Measurements from ENCODE around the gene XXYLT1.

XXYLT1 gene

DNA sequence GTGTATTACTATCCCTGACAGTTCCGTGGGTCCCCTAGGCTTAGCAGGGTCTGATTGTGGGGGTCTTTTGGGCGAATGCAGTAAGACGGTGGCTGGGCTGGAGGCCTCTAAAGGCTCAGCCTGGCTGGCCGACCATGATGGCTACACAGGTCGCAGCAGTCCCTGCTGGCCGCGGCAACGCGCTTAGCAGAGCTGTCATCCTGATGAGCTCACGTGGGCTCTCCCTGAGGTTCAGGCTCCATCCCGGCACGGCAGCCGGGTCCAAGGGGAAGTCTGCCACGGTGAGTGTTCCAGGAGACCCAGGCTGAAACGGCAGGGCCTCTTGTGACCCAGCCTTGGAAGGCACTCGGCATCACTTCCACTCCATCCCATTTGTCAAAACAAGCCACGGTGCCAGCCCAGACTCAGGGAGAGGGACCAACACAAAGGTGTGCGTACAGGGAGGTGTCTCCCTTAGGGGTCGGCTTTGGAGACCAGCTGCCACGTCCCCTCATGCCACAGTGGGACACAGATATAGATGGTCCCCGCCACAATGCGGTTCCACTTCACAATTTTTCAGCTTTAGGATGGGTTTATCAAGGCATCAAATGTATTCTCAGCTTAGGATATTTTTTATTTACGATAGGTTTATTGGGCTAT lies 101.8 kb downstream of the XXYLT1 start:
- no peak for DNase-seq (ENCODE audit: low read depth in 2 of 2)

DNA sequence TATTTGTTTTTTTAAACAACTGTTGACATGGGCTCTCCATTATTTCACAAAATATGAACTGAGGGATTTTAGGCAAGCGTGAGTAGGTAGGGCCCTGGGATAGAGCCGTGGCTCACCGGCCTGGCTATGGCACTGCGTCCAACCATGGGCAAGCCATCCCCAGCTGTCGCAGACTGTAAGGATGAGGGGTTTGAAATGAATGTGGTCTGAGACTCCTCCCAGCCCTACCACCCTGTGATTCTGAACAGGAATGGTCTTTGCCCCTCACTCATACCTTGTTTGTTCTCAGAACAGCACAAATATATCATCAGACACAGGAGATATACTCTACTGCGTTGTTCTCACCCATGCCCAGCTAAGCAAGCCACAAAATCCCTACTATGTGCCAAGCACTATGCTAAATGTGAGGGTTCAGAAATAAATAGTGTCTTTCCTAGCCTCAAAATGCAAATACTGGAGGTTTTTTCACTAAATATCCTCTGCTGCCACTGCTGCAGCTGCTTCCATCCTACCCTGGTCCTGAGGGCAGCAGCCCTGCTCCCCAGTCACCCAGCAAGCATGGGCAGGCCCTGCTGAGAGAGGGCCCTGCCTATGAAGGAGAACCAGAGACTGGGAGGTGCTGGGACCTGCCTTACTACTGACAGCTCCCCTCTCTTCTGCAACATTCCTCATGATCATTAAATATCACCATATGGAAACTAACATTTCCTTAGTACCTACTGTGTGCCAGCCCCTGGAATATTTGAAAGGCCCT lies 102.8 kb downstream of the XXYLT1 start:
- no peak for DNase-seq (ENCODE audit: low read depth in 2 of 2)

DNA sequence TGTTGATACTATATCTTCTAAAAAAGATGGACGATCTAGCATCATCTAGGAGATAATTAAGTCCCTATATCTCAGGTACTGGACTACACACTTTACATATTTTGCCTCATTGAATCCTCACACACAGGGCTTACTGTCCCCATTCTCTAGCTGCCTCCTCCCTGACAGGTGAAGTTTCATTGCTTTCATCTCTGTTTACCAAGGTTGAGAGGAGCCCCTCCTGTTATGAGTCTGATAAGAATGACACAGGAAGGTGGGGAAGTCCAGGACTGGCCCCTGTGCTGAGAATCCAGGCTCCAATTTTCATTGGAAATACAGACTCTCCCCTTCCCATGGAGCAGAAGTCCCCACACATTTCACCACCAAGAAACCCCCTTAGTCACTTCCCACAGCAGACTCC lies 105.2 kb downstream of the XXYLT1 start:
- DNase-seq (ENCODE audit: low read depth in 2 of 2): no peak

DNA sequence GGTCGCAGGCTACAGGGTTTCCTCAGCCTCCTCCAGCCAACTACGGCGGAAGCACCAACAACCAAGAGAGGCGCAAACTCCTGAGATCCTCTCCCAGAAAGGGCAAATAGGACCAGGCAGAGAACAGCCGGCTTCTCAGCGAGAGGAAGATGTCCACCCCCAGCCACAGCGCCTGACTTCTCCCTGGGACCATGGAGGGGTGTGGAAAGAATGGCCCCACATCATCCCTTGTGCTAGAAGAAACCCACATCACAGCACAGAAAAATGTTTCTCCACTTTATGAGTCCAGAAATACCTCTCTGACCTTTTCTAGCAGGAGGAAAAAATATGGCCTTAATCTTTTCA lies 105.7 kb downstream of the XXYLT1 start:
- DNase-seq (ENCODE audit: low read depth in 2 of 2): no peak

DNA sequence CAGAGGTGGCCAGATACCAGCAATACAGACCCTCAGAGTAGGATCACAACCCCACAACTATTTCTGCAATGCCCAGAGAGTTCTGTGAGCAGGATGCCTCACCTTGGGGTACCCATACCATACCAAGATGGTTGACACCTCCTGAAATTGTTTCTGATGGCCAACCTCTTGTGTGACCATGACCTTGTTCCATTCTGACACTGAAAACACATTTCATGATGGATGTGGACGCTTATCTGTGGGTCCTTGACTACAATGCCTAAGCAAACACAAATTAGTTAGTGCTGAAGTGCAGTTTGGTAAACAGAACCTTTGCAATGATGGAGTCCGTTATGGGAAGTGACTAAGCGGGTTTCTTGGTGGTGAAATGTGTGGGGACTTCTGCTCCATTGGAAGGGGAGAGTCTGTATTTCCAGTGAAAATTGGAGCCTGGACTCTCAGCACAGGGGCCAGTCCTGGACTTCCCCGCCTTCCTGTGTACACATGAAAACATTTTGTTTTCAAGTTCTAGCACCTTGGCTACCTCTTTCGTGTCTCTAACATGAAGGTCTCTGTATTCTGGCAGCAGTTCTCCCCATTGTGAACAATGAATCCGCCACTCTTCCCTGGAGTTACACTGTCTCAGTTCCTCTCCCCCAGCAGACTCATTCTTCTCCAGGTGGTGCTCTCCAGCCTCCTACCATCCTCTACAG lies 106.2 kb downstream of the XXYLT1 start:
- no peak for DNase-seq (ENCODE audit: low read depth in 2 of 2)

DNA sequence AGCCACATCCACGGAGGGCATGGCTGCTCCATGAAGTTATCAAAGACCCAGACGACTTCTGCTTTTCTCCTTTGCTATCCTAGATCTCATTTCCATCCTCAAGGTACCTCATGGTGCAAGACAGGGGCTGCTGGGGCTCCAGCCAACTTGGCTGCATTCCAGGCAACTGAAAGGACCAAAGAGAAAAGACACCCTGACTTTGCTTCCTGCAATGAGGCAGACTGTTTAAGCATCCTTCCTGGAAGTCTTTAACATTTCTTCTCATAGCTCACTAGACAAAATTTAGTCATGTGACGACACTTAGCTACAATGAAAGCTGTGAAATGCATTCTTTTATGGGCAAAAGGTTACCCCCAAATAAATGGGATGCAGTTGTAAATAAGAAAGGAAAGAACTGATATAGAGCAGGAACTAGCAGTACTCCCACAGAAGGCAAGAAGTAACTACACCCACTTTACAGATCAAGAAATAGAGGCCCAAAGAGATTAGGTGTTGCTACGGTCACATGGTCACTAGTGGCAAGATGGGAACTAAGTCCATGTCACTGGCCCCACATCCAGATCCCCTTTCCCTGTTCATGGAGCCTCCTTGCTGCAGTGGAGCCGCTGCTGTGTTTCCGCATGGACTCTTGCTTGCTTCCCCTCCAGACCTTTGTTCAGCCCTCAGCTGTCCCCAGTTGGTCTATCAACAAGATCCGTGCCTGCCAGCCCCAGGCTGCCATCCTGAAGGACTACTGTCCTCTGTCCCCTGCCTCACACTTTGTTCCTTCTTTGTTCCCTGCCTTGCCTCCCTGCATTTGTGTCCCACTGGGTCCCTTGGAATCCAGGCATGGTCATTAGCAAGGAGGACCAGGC lies 107.0 kb downstream of the XXYLT1 start:
- no peak for DNase-seq (ENCODE audit: low read depth in 2 of 2)

DNA sequence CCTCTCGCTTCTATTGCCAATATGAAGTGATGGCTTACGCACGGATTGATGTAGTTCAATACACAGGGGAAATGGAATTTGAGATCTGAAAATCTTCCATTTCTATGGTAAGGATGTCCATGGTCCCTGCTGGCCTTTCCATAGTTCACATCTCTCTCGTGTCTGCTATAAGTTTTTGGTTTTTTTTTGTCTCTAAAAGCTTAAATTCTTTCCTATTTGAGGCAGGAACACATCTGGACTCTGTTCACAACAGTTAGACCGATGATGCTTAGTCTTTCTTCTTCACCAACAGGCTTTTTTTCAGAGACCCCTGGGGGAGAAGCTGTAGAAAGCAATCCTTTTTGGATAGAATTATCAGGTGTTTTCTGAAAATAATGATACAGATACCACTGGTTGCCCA lies 108.1 kb downstream of the XXYLT1 start:
- no peak for DNase-seq (ENCODE audit: low read depth in 2 of 2)

DNA sequence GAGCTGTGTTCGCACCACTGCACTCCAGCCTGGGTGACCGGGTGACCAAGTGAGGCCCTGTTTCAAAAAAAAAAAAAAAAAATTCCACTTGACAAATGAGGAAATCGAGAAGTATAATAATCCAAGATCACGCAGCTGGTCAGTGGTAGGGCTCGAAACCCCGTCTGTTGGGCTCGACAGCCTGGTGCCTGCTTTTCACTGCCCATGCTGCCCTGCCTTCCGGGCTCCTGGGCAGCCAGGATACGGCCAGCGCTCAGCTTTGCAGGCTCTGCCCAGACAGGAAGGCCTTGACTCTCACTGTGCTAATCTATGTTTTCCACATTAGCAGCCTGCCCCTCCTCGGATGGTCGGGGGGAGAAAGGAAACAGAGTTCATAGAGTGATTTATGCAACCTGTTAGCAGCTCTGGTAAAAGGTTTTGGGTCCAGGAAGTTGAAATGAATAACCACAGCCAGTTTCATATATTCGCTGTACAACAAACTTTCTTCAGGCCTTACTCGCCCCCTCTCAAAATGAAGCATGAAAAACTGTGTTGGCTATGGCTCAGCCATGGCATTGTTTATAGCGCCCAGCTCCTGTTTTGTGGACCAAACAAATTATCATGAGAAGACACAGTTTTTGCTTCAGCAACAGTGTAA lies 108.8 kb downstream of the XXYLT1 start:
- DNase-seq (ENCODE audit: low read depth in 2 of 2): no peak

DNA sequence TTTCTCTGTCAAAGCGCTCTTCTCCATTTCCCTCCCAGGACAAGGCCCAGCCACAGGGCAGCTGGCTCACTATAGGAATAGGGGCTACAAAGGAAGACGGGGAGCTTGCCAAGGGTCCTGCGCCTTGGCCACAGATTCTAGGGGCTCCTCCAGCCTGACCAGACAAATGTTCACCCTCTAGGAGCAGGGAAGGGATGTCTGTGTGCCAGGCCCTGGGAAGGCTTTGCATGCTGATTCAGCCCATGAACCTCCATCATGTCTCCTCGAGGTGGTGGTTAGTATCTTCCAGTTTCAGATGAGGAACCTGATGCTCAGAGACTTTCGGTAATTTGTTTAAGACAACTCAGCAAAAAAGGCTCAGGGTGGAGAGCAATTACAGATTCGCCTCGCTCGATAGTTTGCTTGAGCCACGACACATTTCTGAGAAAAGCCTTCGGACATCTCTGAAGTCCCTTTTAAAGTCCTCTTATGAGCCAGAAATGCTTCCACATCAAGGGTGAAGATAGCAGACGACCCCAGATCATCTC lies 110.0 kb downstream of the XXYLT1 start:
- no peak for DNase-seq (ENCODE audit: low read depth in 2 of 2)

DNA sequence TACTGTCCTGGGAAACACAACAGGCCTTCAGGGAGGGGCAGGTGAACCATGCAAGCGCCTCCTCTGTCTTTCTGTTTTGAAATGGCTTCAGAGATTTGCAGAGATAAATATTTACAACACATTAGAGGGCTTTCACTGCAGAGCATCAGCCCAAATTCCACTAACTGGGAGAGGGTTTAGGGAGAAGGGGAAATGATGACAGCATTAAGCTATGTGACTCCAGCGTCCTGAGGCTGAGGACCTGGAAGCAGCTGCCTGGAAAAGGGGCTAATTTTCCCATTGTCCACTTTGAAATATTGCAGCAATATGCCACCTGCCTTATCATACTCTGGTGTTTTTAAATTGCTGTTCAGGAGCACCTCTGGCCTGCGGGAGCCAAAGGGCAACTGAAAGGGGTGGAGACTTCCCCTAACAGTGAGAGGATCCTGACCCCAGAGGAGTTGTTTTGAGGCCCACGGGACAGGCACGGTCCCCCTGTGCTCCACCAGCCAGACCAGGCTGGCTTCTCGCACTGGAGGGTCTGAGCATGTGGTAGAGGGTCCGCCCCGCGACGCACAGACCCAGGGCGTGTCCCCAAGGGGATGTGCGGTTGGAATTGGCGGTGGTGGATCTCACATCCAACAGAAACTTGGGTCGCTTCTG lies 110.6 kb downstream of the XXYLT1 start:
- DNase-seq (ENCODE audit: low read depth in 2 of 2): no peak

DNA sequence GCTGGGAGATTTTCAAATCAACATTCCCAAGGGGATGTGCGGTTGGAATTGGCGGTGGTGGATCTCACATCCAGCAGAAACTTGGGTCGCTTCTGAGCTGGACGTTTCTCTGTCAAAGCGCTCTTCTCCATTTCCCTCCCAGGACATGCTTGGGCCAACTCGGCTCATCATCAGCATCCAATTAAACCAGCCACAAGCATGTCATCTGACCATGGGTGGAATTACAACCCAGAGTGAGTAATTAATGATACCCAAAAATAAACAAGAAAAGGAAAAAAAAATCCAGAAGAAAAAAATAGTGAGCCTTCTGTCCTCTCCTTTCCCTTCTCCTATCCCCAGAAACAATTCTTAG lies 111.2 kb downstream of the XXYLT1 start:
- no peak for DNase-seq (ENCODE audit: low read depth in 2 of 2)

DNA sequence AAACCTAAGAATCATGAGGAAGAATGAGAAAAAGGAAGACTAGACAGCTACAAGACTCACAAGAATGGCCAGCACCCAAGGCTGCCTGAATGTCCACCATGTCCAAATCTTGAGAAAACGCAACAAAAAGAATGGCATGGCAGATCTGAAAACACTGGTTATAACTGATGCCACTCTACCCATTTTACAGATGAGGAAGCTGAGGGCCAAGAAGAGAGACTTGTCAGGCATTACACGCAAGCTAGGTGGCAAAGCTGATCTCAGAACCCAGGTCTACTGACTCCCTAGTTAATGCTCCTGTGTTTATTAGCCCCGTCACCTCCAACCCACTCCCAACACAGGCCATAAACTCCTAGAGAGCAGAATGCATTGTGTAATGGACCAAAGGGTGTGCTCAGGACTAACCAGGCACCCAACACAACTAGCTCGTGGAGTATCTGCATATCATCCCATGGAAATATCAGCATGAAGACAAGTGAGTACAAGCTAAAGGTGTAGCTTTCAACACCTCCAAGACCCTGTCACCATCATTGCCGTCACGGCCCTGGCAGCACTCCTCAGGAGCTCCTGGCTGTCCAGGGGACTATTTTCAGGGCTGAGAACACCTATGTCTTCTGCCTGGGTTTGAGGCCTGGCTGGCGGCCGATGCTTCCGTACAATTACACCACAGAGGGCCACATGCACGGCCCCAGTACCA lies 111.7 kb downstream of the XXYLT1 start:
- DNase-seq (ENCODE audit: low read depth in 2 of 2): no peak

DNA sequence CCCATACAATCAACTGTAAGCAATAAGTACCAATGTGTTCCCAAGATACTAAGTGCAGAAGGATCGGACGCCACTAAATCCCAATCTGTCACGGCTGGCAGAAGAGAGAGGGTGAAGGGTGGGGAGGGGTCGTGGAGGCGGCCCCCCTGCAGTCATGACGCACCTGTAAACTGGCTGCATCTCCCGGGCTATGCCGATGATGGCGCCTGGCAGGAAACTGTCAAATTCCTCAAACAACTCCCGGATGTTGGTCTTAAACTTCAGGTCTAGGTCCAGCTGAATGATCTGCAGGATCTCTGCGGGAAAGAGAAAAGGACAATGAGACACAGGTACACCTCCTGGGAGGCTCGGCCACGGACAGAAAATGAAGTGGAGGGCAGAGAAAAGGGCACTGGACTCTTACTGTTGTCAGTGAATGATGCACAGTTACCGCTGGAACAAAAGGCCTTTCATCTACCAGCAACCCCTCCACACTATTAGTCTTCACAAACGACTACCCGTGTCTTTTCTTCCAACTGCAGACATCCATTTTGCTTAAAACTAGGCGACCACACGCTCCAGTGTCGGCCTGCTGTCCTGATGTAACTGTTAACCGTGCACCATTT lies 114.6 kb downstream of the XXYLT1 start:
- DNase-seq (ENCODE audit: low read depth in 2 of 2): no peak

DNA sequence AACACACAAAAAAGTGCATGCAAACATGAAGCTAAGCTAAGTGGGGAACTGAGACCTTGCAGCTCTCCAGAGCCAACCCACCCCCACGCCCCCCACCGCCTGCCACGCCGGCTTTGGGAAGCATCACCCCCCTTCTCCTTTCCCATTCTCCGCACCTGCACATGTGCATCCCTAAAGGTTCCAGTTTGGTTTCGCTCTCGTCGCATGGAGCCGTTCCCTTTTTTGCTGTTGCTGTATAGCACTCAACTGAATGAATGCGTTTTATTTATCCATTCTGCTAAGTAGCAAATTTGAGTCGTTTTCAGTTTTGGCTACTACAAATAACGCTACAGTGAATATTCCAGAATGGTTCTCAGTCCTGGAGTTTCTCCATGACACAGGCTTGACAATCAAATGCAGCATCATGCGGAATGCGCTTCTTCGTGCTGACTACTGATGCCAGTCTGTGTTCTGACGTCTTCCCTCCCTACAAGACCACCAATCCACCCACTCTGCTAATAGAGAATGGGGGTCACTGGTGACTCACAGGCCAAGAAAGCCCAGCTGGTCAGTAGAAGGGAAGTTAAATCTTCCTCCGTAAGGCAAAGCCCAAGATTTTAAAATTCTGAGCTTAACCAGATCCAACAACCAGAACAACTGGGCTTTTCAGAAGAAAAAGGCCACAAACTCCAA lies 115.3 kb downstream of the XXYLT1 start:
- DNase-seq (ENCODE audit: low read depth in 2 of 2): no peak

DNA sequence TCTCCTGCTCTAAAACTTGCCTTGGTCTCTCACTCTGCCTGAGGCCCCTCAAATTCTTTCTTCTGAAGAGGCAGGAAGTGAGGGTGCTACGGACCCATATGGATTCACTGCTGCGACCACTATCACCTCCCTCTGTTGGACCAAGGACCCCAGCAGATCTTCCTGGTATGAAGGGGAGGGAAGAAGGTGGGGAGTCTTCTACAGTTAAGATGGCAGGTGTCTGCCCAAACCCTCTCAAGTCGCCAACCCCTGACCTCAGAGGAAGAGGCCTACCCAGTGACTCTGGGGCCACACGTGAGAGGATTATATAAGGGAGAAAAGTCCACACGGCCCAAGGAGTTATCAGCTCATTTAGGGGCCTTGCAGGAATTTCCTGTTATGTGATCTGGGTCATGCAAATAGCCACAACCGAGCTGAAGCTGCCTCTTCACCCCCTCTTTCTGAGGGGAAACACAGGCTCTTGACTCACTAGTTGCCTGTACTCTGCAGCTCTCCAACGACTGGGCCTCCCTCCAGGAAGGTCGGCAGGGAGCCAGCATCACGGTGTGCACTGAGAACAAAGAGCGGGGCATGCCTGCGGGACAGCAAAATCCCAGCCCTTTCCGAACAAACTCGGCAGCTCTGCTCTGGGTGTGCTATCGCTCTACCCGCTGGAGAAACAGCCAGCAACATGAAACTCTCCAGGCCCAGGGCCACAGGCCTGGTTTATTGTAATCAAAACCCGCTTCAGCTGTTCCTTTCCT lies 116.0 kb downstream of the XXYLT1 start:
- no peak for DNase-seq (ENCODE audit: low read depth in 2 of 2)

DNA sequence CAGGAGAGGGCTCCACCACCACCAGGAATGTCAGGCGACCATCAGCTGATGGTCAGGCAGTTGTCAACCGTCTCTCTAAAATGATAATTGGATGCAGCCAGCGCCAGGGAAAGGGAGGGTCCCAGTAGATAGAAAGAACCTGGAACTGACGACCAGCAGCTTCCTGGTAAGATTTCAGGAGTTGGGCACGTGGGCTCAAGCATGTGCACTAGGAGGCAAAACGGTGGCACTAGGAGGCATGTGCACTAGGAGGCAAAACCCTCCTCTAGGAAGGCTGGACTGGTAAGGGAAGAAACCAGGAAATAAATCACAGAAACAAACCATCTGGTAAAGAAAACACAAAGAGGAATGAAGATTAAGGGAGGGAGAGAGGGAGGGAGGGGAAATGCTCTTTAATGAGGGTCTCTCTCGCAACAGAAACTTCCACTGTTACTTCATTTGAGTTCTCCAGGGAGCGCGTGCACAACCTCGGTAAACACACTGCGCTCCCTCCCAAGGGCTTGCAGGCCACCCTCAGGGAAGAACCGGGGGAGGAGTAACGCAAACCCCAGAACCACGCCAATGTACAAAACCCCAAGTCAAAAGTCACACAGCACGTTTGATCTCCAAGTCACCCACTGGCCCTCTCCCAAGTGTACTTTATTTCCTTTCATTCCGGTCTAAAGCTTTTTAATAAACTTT lies 116.7 kb downstream of the XXYLT1 start:
- DNase-seq (ENCODE audit: low read depth in 2 of 2): no peak

DNA sequence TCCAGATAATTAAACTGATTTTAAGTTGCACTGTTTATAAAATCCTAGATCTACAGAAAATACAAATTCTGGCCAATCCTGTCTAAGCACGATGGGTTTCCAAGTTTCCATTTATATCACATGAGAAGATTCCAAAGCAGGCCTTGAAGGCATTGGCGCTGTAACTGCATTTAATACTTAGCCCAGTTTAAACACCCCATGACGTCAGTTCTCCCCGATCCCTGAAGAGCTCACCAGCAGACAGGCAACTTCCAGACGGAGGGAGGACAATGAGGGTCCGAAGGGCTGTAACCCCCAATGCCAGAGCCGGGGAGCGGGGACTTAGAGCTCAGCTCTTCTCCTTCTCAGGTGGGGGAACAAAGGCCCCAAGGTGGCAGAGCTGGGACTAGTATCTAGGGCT lies 117.3 kb downstream of the XXYLT1 start:
- DNase-seq (ENCODE audit: low read depth in 2 of 2): no peak

DNA sequence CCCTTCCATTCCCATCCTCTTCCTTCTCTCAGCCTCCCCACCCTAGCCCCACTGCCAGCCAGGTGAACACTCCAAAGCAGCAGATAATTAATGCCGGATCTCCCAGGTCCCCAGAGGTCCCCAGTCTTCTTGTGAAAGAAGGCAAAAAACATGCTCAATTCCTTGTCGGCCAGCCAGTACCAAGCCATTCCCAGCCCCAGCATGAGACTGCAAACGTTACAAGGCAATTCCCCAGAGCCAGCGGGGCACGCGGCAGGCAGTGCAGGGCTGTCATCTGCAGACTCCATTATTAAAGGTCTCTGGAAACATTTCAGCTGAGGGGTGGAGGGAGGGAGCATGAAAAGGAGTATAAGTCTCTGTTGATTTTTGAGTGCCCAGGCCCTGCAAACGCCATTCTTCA lies 117.8 kb downstream of the XXYLT1 start:
- DNase-seq (ENCODE audit: low read depth in 2 of 2): no peak

Measured in stimulated activated CD4-positive, alpha-beta T cell treated with anti-CD3 and anti-CD28 coated beads, Interleukin-12 subunit alpha, Interleukin-12 subunit beta, amount 100 ng/mL, for 24 hours (primary cell).